B cell (primary cell): ENCODE results near the gene DNAJB8.

Source experiments
- CTCF ChIP-seq: fragments of 200-600 bp; IDR thresholded peaks from one replicate; pipeline ENCODE4 v1.8.0; 2022; ENCODE audit warnings: antibody characterized with exemption, mild to moderate bottlenecking
- EZH2 ChIP-seq: IDR thresholded peaks from 2 replicates; pipeline ENCODE4 v1.6.1; 2012; ENCODE audit warnings: borderline replicate concordance, low read depth, mild to moderate bottlenecking, moderate library complexity, low read length; ENCODE audit not compliant: insufficient read depth, poor library complexity, severe bottlenecking

DNA sequence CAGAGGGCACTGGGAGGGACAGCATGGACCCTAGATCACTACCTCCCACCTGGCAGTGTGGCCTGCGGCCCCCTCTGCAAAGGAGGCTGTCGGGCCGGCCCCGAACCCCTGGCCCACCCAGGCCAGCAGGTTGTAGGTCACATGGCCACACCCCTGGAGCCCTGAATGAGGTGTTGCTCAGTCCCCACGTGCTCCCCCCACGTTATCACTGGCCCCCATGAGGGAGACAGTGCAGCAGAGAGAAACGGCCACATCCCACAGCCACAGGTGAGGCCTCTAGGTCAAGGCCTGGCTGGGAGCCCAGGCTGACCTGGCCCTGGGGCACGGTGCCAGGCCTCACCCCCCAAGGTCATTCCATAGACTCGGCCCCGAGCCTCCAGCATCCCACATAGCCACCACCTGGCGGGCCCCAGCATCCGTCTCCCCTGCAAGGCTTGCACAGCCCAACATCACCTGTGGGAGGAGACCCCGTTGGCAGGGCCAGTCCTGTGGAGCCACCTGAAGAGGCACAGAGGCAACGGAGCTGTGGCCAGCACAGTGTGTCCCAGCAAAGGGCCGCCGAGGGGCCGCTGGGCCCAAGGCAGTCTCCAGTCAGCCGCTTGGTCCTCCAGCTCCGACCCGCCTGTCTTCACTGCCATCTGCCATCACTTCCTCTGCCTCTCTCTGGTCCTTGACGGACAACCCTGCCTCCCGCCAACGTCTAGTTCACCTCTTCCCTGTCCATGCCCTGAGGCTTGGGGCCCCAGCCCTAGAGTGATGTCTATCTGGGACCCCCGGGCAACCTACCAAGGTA is 53.1 kb downstream of the DNAJB8 start:
- TF ChIP-seq CTCF (no peak), EZH2 (no peak)
